Panc1 (cell line): ENCODE measurements around the gene FOXD1. TPM values are rescaled to one million over a fixed set of nuclear protein-coding genes. Genes with fewer than 3 reads are reported as not detected.
"Not testable (repeated sequence)": the region's sequence is repeated elsewhere in the genome, so short reads cannot be mapped to it uniquely, and the experiment has no call there.

Experiments used
- ATAC-seq: fragments of 200-7000 bp; cut with Tn5 transposase; 2 replicates; pipeline ENCODE4 v1.9.1; 2020; ENCODE audit warnings: mild to moderate bottlenecking, moderate library complexity
- BruUV-seq: library from RNA; stranded (reverse); fragments of 400-500 nt; replicated peaks from 2 replicates; lab custom pipeline; 2021; lab: Mats Ljungman, UMichigan
- CTCF ChIA-PET: fragments of 300-600 bp; sonication (Branson Sonifier 250); formaldehyde crosslinking; loops from one replicate; lab custom pipeline; 2022; ENCODE audit warnings: antibody characterized with exemption; lab: Charles Lee
- POLR2A ChIA-PET: fragments of 300-600 bp; sonication (Branson Sonifier 250); formaldehyde crosslinking; loops from one replicate; lab custom pipeline; 2022; ENCODE audit warnings: antibody characterized with exemption; lab: Charles Lee
- DNase-seq: peaks from one replicate; pipeline ENCODE4 v3.0.0-alpha.2; 2010; ENCODE audit warnings: low read depth, low spot score
- H3K27ac ChIP-seq: 2 replicates; pipeline ENCODE4 v1.5.1; 2011; ENCODE audit warnings: mild to moderate bottlenecking, low read length, inconsistent platforms
- H3K27me3 ChIP-seq: fragments of 200-500 bp; sonication (Bioruptor generic); 2 replicates; pipeline ENCODE4 v1.6.0; 2014; ENCODE audit warnings: low read length, inconsistent platforms; ENCODE audit not compliant: control insufficient read depth, insufficient read depth
- H3K36me3 ChIP-seq: fragments of 200-500 bp; sonication (Bioruptor generic); 2 replicates; pipeline ENCODE4 v1.5.1; 2014; ENCODE audit warnings: inconsistent platforms, mild to moderate bottlenecking, low read length, moderate library complexity; ENCODE audit not compliant: control insufficient read depth, insufficient read depth
- H3K4me1 ChIP-seq: 2 replicates; pipeline ENCODE4 v1.5.1; 2011; ENCODE audit warnings: inconsistent platforms, mild to moderate bottlenecking, low read length, moderate library complexity; ENCODE audit not compliant: control insufficient read depth, insufficient read depth
- H3K4me3 ChIP-seq, 2 experiments: 2 replicates each; pipeline ENCODE4 v1.5.1; 2011 to 2012; ENCODE audit warnings: low read depth in 2 of 2, low read length in 2 of 2, mild to moderate bottlenecking in 2 of 2, inconsistent platforms in 1 of 2, moderate library complexity in 1 of 2
- H3K9me3 ChIP-seq: fragments of 200-500 bp; sonication (Bioruptor generic); 2 replicates; pipeline ENCODE4 v1.5.1; 2014; ENCODE audit warnings: low read depth, mild to moderate bottlenecking, inconsistent platforms, low read length, moderate library complexity; ENCODE audit not compliant: control insufficient read depth, insufficient read depth
- POLR2AphosphoS5 ChIP-seq: IDR thresholded peaks from 2 replicates; pipeline ENCODE4 v1.6.1; 2012; ENCODE audit warnings: mild to moderate bottlenecking, low read depth, low read length, moderate library complexity
- SIN3A ChIP-seq: IDR thresholded peaks from 2 replicates; pipeline ENCODE4 v1.6.1; 2012; ENCODE audit warnings: low read depth, mild to moderate bottlenecking, low read length, moderate library complexity, borderline replicate concordance; ENCODE audit not compliant: insufficient read depth
- TCF7L2 ChIP-seq: IDR thresholded peaks from 2 replicates; pipeline ENCODE4 v1.6.1; 2011; ENCODE audit warnings: mild to moderate bottlenecking, low read depth, low read length, inconsistent platforms
- in situ Hi-C: cut with HindIII; loops from 2 replicates; pipeline ENCODE4 v1.10.0; 2016; ENCODE audit warnings: low sequenced_read_pairs, low pct_unique_long_range_greater_than_20kb
- intact Hi-C: fragments of 100-400 bp; cut with micrococcal nuclease; formaldehyde crosslinking; loops from one replicate; pipeline ENCODE4 v1.10.0; 2022; ENCODE audit not compliant: unreplicated experiment
- total RNA-seq: library from RNA; stranded (reverse); gene quantifications from one replicate; pipeline ENCODE4 v1.2.1, GENCODE V29; 2021; ENCODE audit not compliant: unreplicated experiment
- TF ChIP-seq, protein P1 (sequence below), 2 experiments: IDR thresholded peaks; 2 replicates each; pipeline ENCODE4 v1.6.1; 2011 to 2012; ENCODE audit warnings: low read depth in 2 of 2, control low read depth in 1 of 2, low read length in 1 of 2, mild to moderate bottlenecking in 1 of 2, moderate library complexity in 1 of 2; ENCODE audit not compliant: insufficient read depth in 1 of 2
- TF ChIP-seq, protein P2 (sequence below): fragments of 450-650 bp; IDR thresholded peaks from 2 replicates; pipeline ENCODE4 v1.5.1; 2017; ENCODE audit warnings: mild to moderate bottlenecking

Gene FOXD1
- total RNA-seq, 1 experiment from 2014 or later: 63.3 TPM

DNA sequence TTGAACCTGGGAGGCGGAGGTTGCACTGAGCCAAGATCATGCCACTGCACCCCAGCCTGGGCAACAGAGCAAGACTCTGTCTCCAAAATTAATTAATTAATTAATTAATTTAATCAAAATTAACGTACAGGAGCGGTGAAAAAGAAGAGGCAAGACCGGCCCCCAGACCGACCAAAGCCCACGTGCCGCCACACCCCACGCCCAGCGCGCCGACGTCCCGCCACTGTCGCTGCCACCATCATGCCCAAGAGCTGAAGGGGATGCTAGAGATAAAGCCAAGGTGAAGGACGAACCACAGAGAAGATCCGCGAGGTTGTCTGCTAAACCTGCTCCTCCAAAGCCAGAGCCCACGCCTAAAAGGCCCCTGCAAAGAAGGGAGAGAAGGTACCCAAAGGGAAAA, 38.6 kb downstream of the FOXD1 start:
- ATAC-seq, intact Hi-C loops, H3K27ac ChIP-seq, H3K27me3 ChIP-seq, DNase-seq, POLR2A ChIA-PET, BruUV-seq, H3K4me3 ChIP-seq, H3K36me3 ChIP-seq, CTCF ChIA-PET, H3K4me1 ChIP-seq, in situ Hi-C loops, H3K9me3 ChIP-seq: not testable (repeated sequence)

DNA sequence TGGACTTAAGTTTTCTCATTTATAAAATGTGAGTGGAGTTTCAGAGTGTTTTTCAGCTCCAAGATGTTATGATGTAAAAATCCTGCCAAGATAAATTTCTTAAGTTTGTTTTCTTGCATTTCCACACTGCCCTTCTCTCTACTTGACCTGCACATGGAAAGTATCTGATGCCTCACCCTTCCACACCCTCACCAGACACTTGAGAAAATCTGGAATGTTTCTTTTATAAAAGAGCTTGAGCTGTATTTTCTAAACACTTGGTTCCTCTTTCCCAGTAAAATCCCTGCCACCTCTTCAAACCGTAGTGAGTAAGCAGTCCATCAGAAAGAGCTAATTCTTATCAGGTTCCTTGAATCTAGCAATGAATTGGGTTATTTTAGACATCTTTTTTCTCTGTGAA, 42.9 kb downstream of the FOXD1 start:
- no peaks in the 10 kb centered on the region for H3K9me3 ChIP-seq
- H3K36me3 ChIP-seq: no peaks in the 10 kb centered on the region
- no peak overlapping the region for H3K4me3 ChIP-seq
- POLR2A ChIA-PET: no interaction called here
- TF ChIP-seq, protein P1, sequence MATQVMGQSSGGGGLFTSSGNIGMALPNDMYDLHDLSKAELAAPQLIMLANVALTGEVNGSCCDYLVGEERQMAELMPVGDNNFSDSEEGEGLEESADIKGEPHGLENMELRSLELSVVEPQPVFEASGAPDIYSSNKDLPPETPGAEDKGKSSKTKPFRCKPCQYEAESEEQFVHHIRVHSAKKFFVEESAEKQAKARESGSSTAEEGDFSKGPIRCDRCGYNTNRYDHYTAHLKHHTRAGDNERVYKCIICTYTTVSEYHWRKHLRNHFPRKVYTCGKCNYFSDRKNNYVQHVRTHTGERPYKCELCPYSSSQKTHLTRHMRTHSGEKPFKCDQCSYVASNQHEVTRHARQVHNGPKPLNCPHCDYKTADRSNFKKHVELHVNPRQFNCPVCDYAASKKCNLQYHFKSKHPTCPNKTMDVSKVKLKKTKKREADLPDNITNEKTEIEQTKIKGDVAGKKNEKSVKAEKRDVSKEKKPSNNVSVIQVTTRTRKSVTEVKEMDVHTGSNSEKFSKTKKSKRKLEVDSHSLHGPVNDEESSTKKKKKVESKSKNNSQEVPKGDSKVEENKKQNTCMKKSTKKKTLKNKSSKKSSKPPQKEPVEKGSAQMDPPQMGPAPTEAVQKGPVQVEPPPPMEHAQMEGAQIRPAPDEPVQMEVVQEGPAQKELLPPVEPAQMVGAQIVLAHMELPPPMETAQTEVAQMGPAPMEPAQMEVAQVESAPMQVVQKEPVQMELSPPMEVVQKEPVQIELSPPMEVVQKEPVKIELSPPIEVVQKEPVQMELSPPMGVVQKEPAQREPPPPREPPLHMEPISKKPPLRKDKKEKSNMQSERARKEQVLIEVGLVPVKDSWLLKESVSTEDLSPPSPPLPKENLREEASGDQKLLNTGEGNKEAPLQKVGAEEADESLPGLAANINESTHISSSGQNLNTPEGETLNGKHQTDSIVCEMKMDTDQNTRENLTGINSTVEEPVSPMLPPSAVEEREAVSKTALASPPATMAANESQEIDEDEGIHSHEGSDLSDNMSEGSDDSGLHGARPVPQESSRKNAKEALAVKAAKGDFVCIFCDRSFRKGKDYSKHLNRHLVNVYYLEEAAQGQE (IDR thresholded peaks at IDR 0.05; ENCODE audit: insufficient read depth in 1 of 2, low read depth in 2 of 2, low read length in 1 of 2): no peak
- TF ChIP-seq TCF7L2 (no peak), POLR2AphosphoS5 (no peak), SIN3A (no peak)
- TF ChIP-seq, protein P2, sequence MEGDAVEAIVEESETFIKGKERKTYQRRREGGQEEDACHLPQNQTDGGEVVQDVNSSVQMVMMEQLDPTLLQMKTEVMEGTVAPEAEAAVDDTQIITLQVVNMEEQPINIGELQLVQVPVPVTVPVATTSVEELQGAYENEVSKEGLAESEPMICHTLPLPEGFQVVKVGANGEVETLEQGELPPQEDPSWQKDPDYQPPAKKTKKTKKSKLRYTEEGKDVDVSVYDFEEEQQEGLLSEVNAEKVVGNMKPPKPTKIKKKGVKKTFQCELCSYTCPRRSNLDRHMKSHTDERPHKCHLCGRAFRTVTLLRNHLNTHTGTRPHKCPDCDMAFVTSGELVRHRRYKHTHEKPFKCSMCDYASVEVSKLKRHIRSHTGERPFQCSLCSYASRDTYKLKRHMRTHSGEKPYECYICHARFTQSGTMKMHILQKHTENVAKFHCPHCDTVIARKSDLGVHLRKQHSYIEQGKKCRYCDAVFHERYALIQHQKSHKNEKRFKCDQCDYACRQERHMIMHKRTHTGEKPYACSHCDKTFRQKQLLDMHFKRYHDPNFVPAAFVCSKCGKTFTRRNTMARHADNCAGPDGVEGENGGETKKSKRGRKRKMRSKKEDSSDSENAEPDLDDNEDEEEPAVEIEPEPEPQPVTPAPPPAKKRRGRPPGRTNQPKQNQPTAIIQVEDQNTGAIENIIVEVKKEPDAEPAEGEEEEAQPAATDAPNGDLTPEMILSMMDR: no peak
- no peaks in the 10 kb centered on the region for H3K27me3 ChIP-seq
- intact Hi-C loops: no loop called here
- no peaks in the 10 kb centered on the region for H3K4me1 ChIP-seq
- no peak for ATAC-seq
- no peak overlapping the region for H3K27ac ChIP-seq
- DNase-seq: no peak
- no TSS peak for BruUV-seq
- CTCF ChIA-PET: no interaction called here
- in situ Hi-C loops: no loop called here

DNA sequence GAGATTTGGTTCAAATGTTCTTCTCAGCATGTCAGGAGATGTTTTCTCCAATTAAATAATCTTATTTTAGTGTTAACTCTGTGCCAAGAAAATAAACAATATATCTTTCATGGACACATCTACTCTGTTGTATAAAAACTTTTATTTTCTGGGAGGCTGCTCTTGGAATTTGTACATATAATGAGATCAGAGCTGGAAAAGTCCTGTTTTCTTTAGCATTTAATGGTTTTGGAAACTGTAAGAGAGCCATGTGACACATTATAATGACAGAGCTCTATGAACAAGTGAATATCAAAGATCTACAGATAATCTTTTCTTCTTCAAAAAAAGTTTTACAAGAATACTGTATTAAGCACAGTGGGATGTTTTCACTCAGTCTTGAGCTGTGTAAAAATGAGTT, 48.8 kb downstream of the FOXD1 start:
- no TSS peak for BruUV-seq
- POLR2A ChIA-PET: no interaction called here
- in situ Hi-C loops: no loop called here

More for the DNA sequence above, 48.8 kb downstream of the FOXD1 start:
- Histone ChIP-seq H3K27me3 (no peaks in the 10 kb centered on the region), H3K36me3 (no peaks in the 10 kb centered on the region), H3K4me3 (no peak overlapping the region), H3K27ac (no peak overlapping the region), H3K4me1 (no peaks in the 10 kb centered on the region), H3K9me3 (no peaks in the 10 kb centered on the region)
- ATAC-seq (no peak), DNase-seq (no peak)
- TF ChIP-seq SIN3A (no peak), TCF7L2 (no peak), POLR2AphosphoS5 (no peak)
- TF ChIP-seq, protein P1 (IDR thresholded peaks at IDR 0.05; ENCODE audit: insufficient read depth in 1 of 2, low read depth in 2 of 2, low read length in 1 of 2): no peak
- TF ChIP-seq, protein P2: no peak
- CTCF ChIA-PET: no interaction called here
- intact Hi-C loops: no loop called here
